MCF 10A (cell line): ENCODE data around the gene ANO8. TPM values are rescaled to one million over a fixed set of nuclear protein-coding genes. Genes with fewer than 3 reads are reported as not detected.
A peak's percentile ranks its signal among the peaks of the same experiment; 100 is the strongest.

Source experiments
- BruUV-seq: library from RNA; stranded (reverse); fragments of 400-500 nt; replicated peaks from 2 replicates; lab custom pipeline; 2021; lab: Mats Ljungman, UMichigan
- CTCF ChIA-PET: fragments of 300-600 bp; sonication (Branson Sonifier 250); formaldehyde crosslinking; extraction: SDS; loops from one replicate; lab custom pipeline; 2021; ENCODE audit warnings: antibody characterized with exemption, inconsistent platforms; lab: Yijun Ruan, JAX
- POLR2A ChIA-PET: fragments of 300-600, 350-650 bp; sonication (Branson Sonifier 250); formaldehyde crosslinking; extraction: SDS; loops from one replicate; lab custom pipeline; 2020; ENCODE audit warnings: antibody characterized with exemption, inconsistent platforms; lab: Yijun Ruan, JAX
- DNase-seq: peaks from one replicate; pipeline ENCODE4 v3.0.0-alpha.2; 2018; ENCODE audit not compliant: unreplicated experiment
- H3K27ac Mint-ChIP-seq: one replicate; pipeline ENCODE4 v1.8.0; 2022; ENCODE audit warnings: mild to moderate bottlenecking, low read depth, mixed read lengths; ENCODE audit not compliant: unreplicated experiment
- H3K27me3 Mint-ChIP-seq: one replicate; pipeline ENCODE4 v1.8.0; 2022; ENCODE audit warnings: mixed read lengths; ENCODE audit not compliant: insufficient read depth, unreplicated experiment
- H3K36me3 Mint-ChIP-seq: one replicate; pipeline ENCODE4 v1.8.0; 2022; ENCODE audit warnings: mild to moderate bottlenecking, moderate library complexity, mixed read lengths; ENCODE audit not compliant: insufficient read depth, unreplicated experiment
- H3K4me1 Mint-ChIP-seq: one replicate; pipeline ENCODE4 v1.8.0; 2022; ENCODE audit warnings: mixed read lengths; ENCODE audit not compliant: insufficient read depth, unreplicated experiment
- H3K4me3 Mint-ChIP-seq: one replicate; pipeline ENCODE4 v1.8.0; 2022; ENCODE audit warnings: mild to moderate bottlenecking, moderate library complexity, mixed read lengths; ENCODE audit not compliant: unreplicated experiment
- H3K9me3 Mint-ChIP-seq: one replicate; pipeline ENCODE4 v1.8.0; 2022; ENCODE audit warnings: mixed read lengths; ENCODE audit not compliant: unreplicated experiment
- intact Hi-C: fragments of 100-400 bp; cut with micrococcal nuclease; formaldehyde crosslinking; loops from 2 replicates; pipeline ENCODE4 v1.14.1; 2022
- total RNA-seq: library from RNA; stranded (reverse); gene quantifications from 2 replicates; pipeline ENCODE4 v1.2.3, GENCODE V29; 2022
- TF ChIP-seq, protein P1 (sequence below): fragments of 200-600 bp; IDR thresholded peaks from one replicate; pipeline ENCODE4 v1.8.0; 2022; ENCODE audit warnings: antibody characterized with exemption, mild to moderate bottlenecking; ENCODE audit not compliant: unreplicated experiment

The ANO8 gene
- total RNA-seq, 1 experiment from 2014 or later = 13.0 TPM

DNA sequence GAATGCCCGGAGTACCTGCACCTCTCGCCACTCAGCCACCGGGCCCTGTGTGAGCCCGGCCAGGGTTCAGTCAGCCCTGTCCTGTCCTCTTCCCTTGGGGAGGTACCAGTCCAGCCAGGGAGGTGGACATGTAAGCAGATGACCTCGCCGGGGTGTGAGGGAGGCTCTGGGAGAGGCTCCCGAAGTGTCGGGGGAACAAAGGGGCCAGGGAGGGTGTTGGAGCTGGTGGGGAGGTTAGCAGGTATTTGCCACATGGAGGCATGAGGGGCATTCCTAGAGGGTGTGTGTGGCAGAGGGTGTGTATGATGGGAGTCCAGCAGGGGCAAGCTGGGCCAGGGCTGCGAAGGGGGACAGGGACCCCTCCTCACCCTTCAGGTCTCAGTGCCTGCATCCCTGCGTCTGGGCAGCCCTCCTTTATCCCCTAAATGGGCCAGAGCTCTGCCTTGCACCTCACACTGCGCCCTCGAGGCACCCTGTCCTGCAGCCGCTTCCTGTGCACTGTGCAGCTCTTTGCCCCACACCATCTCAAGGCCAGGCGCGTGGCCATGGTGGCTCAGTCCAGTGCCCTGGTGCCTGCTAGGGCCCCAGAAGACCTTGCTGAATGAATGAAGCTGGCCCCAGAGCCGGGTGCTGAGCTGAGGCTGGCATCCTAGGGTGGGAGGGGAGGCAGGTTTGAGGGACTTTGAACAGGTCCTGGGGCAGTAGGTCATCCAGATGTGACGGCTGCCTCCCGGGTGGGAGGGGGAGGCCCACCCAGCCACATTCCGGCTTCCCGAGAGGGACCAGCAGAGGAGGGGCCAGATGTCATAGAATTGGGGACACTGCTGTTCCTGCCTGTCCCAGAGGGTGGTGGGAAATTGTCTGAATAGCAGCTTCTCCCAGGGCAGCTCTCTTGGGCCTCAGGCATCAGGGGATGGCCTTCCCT, 22.2 kb downstream of the ANO8 start:
- no TSS peak for BruUV-seq
- H3K36me3 Mint-ChIP-seq = peaks cover 27% of the 10 kb centered on the region
- H3K4me3 Mint-ChIP-seq = peak overlapping the region; percentile 57
- ChIA-PET POLR2A (interaction anchor here (0.9 to 10.5 kb wide), 3 partner anchors 14 to 68 kb away, joined by 3 to 152 read pairs (median 3); partner anchors contain the start of genes ANO8 and GTPBP3), CTCF (interaction anchor here (0.6 to 0.7 kb wide), 3 partner anchors 20 to 472 kb away, joined by 3 to 5 read pairs (median 3); no protein-coding TSS in a partner anchor)
- H3K27ac Mint-ChIP-seq = peak overlapping the region; percentile 52
- H3K9me3 Mint-ChIP-seq = no peaks in the 10 kb centered on the region
- TF ChIP-seq, protein P1, sequence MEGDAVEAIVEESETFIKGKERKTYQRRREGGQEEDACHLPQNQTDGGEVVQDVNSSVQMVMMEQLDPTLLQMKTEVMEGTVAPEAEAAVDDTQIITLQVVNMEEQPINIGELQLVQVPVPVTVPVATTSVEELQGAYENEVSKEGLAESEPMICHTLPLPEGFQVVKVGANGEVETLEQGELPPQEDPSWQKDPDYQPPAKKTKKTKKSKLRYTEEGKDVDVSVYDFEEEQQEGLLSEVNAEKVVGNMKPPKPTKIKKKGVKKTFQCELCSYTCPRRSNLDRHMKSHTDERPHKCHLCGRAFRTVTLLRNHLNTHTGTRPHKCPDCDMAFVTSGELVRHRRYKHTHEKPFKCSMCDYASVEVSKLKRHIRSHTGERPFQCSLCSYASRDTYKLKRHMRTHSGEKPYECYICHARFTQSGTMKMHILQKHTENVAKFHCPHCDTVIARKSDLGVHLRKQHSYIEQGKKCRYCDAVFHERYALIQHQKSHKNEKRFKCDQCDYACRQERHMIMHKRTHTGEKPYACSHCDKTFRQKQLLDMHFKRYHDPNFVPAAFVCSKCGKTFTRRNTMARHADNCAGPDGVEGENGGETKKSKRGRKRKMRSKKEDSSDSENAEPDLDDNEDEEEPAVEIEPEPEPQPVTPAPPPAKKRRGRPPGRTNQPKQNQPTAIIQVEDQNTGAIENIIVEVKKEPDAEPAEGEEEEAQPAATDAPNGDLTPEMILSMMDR = no peak
- intact Hi-C loops = no loop called here
- DNase-seq = no peak
- H3K27me3 Mint-ChIP-seq = no peaks in the 10 kb centered on the region
- H3K4me1 Mint-ChIP-seq = peaks cover 29% of the 10 kb centered on the region

DNA sequence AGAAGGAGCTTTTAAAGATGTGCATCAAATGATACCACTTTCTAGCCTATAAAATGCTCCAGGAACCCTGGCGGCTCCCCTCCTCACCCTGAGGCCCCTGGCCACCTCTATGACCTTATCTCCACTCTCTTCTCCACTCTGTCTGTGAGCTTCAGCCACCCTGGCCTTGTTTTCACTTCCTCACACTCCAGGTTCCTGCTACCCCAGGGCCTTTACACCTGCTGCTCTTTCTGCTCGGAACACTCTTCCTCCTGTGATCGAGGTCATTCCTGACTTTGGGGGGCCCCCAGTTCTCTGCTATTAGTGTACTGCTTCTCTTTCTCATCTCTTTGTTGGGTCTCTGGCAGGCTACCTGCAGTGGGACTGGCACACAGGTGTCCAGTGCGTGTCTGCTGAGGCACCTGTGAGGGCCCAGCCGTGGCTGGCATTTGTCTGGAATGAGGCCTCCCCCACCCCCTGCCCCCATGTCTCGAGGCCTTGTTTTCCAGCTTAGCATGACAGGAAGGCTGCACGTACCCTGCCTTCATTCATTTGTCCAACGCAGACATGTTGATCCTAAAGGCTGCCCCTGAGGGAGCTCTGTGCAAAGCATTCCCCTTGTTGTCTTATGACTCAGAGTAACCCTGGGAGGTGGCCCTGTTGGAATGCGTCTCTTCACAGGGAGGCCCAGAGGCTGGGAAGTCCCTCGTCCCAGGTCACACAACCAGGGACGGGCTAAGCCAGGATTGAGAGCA, 23.0 kb downstream of the ANO8 start:
- POLR2A ChIA-PET = interaction anchor here (0.7 to 10.5 kb wide), 4 partner anchors 8 to 68 kb away, joined by 3 to 152 read pairs (median 4); partner anchors contain the start of genes ABHD8, ANO8 and GTPBP3
- H3K36me3 Mint-ChIP-seq = peaks cover 19% of the 10 kb centered on the region
- TF ChIP-seq, protein P1 = no peak

DNA sequence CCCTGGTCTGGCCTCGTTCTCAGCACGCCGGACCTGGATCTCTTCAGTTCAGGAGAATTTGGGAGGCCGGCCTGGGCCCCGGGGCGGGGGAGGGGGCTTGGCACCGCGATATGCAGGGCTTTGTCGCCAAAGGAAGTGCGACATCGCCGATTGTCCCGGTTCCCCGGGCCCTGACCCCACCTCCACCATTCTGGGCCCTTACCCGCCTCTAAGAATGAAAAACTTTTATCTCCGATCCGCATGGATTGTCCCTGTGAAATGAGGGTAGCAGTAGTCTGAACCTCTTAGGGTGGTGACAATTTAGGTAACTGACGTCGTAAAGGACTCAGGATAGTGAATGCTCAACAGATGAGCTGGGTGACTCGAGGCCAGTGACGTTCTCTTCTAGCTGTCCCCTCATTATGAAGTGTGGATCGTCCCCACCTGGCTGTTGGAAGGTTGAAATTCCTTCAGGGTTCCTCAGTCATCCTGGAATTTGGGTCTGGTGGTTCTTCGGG, 24.6 kb downstream of the ANO8 start:
- CTCF ChIA-PET = interaction anchor here (0.6 to 2.0 kb wide), 4 partner anchors 17 to 157 kb away, joined by 3 to 8 read pairs (median 6); no protein-coding TSS in a partner anchor
- POLR2A ChIA-PET = interaction anchor here (0.6 to 10.5 kb wide), 10 partner anchors 11 to 550 kb away, joined by 3 to 152 read pairs (median 4); partner anchors contain the start of genes ANO8 and GTPBP3
- Mint-ChIP-seq H3K36me3 (peaks cover 27% of the 10 kb centered on the region), H3K9me3 (no peaks in the 10 kb centered on the region), H3K27me3 (no peaks in the 10 kb centered on the region), H3K4me3 (peak overlapping the region; percentile 88), H3K27ac (peak overlapping the region; percentile 73), H3K4me1 (peaks cover 31% of the 10 kb centered on the region)
- intact Hi-C loops = loop anchor here (1.0 kb wide), 1 partner anchor 7 kb away; no protein-coding TSS in a partner anchor
- TF ChIP-seq, protein P1 = no peak
- DNase-seq = no peak
- BruUV-seq = no TSS peak

More for the DNA sequence above, 23.0 kb downstream of the ANO8 start:
- peak overlapping the region; percentile 57 for H3K4me3 Mint-ChIP-seq
- intact Hi-C loops = no loop called here
- H3K27ac Mint-ChIP-seq = peak overlapping the region; percentile 52
- DNase-seq = peak; percentile 83
- no TSS peak for BruUV-seq
- CTCF ChIA-PET = interaction anchor here (0.6 kb wide), 2 partner anchors 14 to 19 kb away, joined by 3 read pairs; no protein-coding TSS in a partner anchor
- H3K27me3 Mint-ChIP-seq = no peaks in the 10 kb centered on the region
- H3K4me1 Mint-ChIP-seq = peaks cover 29% of the 10 kb centered on the region
- H3K9me3 Mint-ChIP-seq = no peaks in the 10 kb centered on the region
